ENCODE results near the gene DNAAF9.
"Not testable (repeated sequence)": the region's sequence is repeated elsewhere in the genome, so short reads cannot be mapped to it uniquely, and the experiment has no call there.

DNA sequence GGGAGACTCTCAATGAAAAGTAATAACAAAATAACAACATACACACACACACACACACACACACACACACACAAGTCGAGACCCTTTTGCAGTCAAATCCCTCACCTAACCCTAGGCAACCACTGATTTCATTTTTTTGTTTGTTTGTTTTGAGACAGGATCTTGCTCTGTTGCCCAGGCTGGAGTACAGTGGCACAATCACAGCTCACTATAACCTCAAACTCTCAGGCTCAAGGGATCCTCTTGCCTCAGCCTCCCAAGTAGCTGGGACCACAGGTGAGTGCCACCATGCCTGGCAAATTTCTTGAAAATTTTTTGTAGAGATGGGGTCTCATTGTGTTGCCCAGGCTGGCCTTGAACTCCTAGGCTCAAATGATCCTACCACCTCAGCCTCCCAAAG, 10.7 kb upstream of the DNAAF9 start:
- not testable (repeated sequence) for TF ChIP-seq CTCF (IDR thresholded peaks at IDR 0.05; ENCODE audit: low read depth, low read length, missing input control); SP1 (IDR thresholded peaks at IDR 0.05)
